Thyroid gland (tissue), 4 donors: Measurements from ENCODE around the gene LRRC41. TPM values are rescaled to one million over a fixed set of nuclear protein-coding genes. Genes with fewer than 3 reads are reported as not detected.

Source experiments
- DNase-seq, 2 donors: peaks; one replicate each; pipeline ENCODE4 v3.0.0-alpha.2; 2019
- H3K27ac ChIP-seq, 3 donors: fragments of 200-600 bp; sonication (generic); 1 replicate in 2 of 3; 2 replicates in 1 of 3; pipeline ENCODE4 v1.5.1; 2016 to 2019; ENCODE audit warnings: mild to moderate bottlenecking in 1 of 3, moderate library complexity in 1 of 3
- H3K27me3 ChIP-seq: fragments of 200-600 bp; sonication (generic); one replicate; pipeline ENCODE4 v1.5.1; 2019
- H3K36me3 ChIP-seq, 2 donors: fragments of 200-600 bp; sonication (generic); one replicate each; pipeline ENCODE4 v1.5.1; 2016 to 2019
- H3K4me1 ChIP-seq, 2 donors: fragments of 200-600 bp; sonication (generic); one replicate each; pipeline ENCODE4 v1.5.1; 2017 to 2019
- H3K4me3 ChIP-seq, 3 donors: fragments of 200-600 bp; sonication (generic); replicated peaks in 1 of 3; 1 replicate in 2 of 3; 2 replicates in 1 of 3; pipeline ENCODE4 v1.5.1; 2016; ENCODE audit warnings: mild to moderate bottlenecking in 1 of 3
- H3K9me3 ChIP-seq: fragments of 200-600 bp; sonication (generic); one replicate; pipeline ENCODE4 v1.5.1; 2017
- CTCF ChIP-seq, 6 experiments: fragments of 200-600 bp in 3 of 6; fragments of 450-650 bp in 3 of 6; sonication (generic) in 3 of 6; IDR thresholded peaks; one replicate each; pipeline ENCODE4 v1.5.1; 2016 to 2019; ENCODE audit warnings: antibody characterized with exemption in 6 of 6, mild to moderate bottlenecking in 2 of 6, inconsistent platforms in 1 of 6, moderate library complexity in 1 of 6
- POLR2A ChIP-seq, 2 donors: fragments of 450-650 bp; IDR thresholded peaks; one replicate each; pipeline ENCODE4 v1.6.1; 2017; ENCODE audit warnings: antibody characterized with exemption in 2 of 2, mild to moderate bottlenecking in 2 of 2, moderate library complexity in 1 of 2
- WGBS, 2 donors: methylation state at CpG; one replicate each; pipeline ENCODE4 v1.1.5; 2017; 5-methylcytosine and 5-hydroxymethylcytosine counted together
- intact Hi-C: fragments of 100-400 bp; cut with DNase I; formaldehyde crosslinking; loops from one replicate; pipeline ENCODE4 v1.15.1; 2023
- total RNA-seq, 4 donors: library from RNA; depleted of rRNA; stranded (reverse); fragments of >200 nt; gene quantifications; one replicate each; pipeline ENCODE4 v1.2.3, GENCODE V29; 2016

The LRRC41 gene
- total RNA-seq, 4 donors from 2014 or later = 73.5 to 111 (median 99.4) TPM

- Histone ChIP-seq H3K9me3 (no peaks in the 10 kb centered on the region), H3K27ac (no peak overlapping the region), H3K36me3 (peaks cover 34 to 37% of the 10 kb centered on the region in 2 donors), H3K4me1 (no peaks in the 10 kb centered on the region), H3K27me3 (no peaks in the 10 kb centered on the region), H3K4me3 (no peak overlapping the region)
- 100% methylated on average over 1 of the region's 1 CpG; no CpG with 5 or more reads in 1 of the 2 donors for WGBS, 2 donors
- TF ChIP-seq POLR2A (IDR thresholded peaks at IDR 0.05) (no peak), CTCF (IDR thresholded peaks at IDR 0.05) (no peak)
- no peak for DNase-seq
- intact Hi-C loops = no loop called here
These were observed 13.9 kb upstream of the LRRC41 start for GRCh38 chr1:46317323-46317722.

GRCh38 chr1:46315669-46316403 lies 12.4 kb upstream of the LRRC41 start:
- peaks cover 48 to 52% of the 10 kb centered on the region in 2 donors for H3K36me3 ChIP-seq
- no peak for DNase-seq
- H3K9me3 ChIP-seq = no peaks in the 10 kb centered on the region
- intact Hi-C loops = no loop called here
- H3K4me1 ChIP-seq = no peaks in the 10 kb centered on the region
- no peak overlapping the region for H3K27ac ChIP-seq
- TF ChIP-seq CTCF (IDR thresholded peaks at IDR 0.05) (no peak), POLR2A (IDR thresholded peaks at IDR 0.05) (no peak)
- no peaks in the 10 kb centered on the region for H3K27me3 ChIP-seq
- 90% methylated on average over 3 of the region's 3 CpGs for WGBS, 2 donors
- no peak overlapping the region for H3K4me3 ChIP-seq

- peaks cover 0 to 5% of the 10 kb centered on the region in 2 donors for H3K4me1 ChIP-seq
- TF ChIP-seq POLR2A (IDR thresholded peaks at IDR 0.05) (no peak), CTCF (IDR thresholded peaks at IDR 0.05) (no peak)
- no peaks in the 10 kb centered on the region for H3K9me3 ChIP-seq
- 96 to 100% methylated on average over 4 of the region's 4 CpGs for WGBS, 2 donors
- intact Hi-C loops = no loop called here
- DNase-seq = no peak
- H3K27ac ChIP-seq = no peak overlapping the region
- no peaks in the 10 kb centered on the region for H3K27me3 ChIP-seq
- H3K4me3 ChIP-seq = no peak overlapping the region
- peaks cover 46 to 48% of the 10 kb centered on the region in 2 donors for H3K36me3 ChIP-seq
These were observed 6.9 kb upstream of the LRRC41 start for GRCh38 chr1:46310321-46310720.

- WGBS, 2 donors = 91 to 94% methylated on average over 15 to 16 of the region's 16 CpGs
- peaks cover 43 to 48% of the 10 kb centered on the region in 2 donors for H3K36me3 ChIP-seq
- H3K4me1 ChIP-seq = peaks cover 4 to 11% of the 10 kb centered on the region in 2 donors
These were observed 6.2 kb upstream of the LRRC41 start for GRCh38 chr1:46309401-46310159.

More at GRCh38 chr1:46309401-46310159, 6.2 kb upstream of the LRRC41 start:
- DNase-seq = no peak
- TF ChIP-seq POLR2A (IDR thresholded peaks at IDR 0.05) (no peak), CTCF (IDR thresholded peaks at IDR 0.05) (no peak)
- Histone ChIP-seq H3K27me3 (no peaks in the 10 kb centered on the region), H3K4me3 (no peak overlapping the region), H3K9me3 (no peaks in the 10 kb centered on the region), H3K27ac (no peak overlapping the region)
- intact Hi-C loops = loop anchor here (10.0 kb wide), 1 partner anchor 65 kb away; the partner anchor contains the start of gene RAD54L
